T47D (cell line): ENCODE measurements around the gene USH2A.

Experiments
- DNase-seq, 2 experiments: peaks; one replicate each; pipeline versions ENCODE4 v3.0.0 to v3.0.0-alpha.2; 2011 to 2012; ENCODE audit warnings: low read depth in 1 of 2, low spot score in 1 of 2
- JUND ChIP-seq: IDR thresholded peaks from 2 replicates; pipeline ENCODE4 v1.6.1; 2012; ENCODE audit warnings: low read depth
- in situ Hi-C: cut with HindIII; loops from 2 replicates; pipeline ENCODE4 v1.10.0; 2016; ENCODE audit warnings: low sequenced_read_pairs, low pct_unique_long_range_greater_than_20kb

Gene USH2A

DNA sequence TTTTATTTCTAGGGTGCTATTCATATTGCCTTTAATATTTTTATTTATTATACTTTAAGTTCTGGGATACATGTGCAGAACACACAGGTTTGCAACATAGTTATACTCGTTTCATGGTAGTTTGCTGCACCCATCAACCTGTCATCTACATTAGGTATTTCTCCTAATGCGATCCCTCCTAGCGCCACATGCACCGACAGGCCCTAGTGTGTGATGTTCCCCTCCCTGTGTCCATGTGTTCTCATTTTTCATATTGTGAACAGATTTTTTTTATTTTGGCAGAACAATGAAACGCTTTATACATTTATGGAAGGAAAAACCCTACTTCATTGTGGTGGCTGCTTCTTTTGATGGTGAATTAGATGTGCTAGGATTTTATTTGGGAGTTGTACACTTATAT lies 14.4 kb upstream of the USH2A start:
- DNase-seq, result no peak
- in situ Hi-C loops, result no loop called here
- no peak for TF ChIP-seq JUND

DNA sequence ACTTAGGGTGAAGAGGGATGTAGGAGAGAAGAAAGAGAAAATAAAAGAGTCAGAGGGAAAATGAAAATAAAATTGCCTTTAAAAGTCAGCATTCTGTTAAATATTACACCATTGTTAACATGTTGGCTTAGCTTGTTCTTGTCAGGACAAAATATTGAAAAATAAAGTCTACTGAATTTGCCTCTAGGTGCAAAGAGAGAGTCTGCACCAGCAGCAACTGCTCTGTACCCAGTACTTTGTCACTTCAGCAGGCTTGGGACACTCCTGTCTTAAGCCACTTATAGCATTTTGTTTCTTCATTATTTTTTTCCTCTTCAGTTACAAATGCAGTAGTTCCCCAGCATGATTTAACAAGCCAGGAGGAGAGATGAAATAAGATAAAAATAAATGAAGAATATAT lies 11.0 kb upstream of the USH2A start:
- in situ Hi-C loops, result no loop called here
- no peak for DNase-seq
- no peak for TF ChIP-seq JUND

DNA sequence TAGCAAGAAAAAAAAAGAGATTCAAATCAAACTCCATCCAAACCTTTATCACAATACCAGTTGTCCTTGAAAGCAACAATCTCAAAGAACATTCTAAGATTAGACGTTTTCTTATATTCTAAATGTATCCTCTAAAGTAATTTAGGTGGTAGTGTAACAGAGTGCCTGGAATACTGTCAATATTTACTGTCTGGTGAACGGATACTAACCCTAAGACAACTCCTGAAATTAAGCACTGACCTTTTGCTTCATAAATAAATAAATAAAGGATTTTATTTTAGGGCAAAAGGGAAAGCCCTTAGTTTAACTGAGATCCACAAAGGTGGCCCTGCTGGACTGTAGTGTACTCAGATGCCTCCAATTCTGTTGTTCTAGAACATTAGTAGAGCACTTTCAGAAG lies 9.9 kb upstream of the USH2A start:
- in situ Hi-C loops, result no loop called here
- no peak for DNase-seq
- TF ChIP-seq JUND, result no peak

DNA sequence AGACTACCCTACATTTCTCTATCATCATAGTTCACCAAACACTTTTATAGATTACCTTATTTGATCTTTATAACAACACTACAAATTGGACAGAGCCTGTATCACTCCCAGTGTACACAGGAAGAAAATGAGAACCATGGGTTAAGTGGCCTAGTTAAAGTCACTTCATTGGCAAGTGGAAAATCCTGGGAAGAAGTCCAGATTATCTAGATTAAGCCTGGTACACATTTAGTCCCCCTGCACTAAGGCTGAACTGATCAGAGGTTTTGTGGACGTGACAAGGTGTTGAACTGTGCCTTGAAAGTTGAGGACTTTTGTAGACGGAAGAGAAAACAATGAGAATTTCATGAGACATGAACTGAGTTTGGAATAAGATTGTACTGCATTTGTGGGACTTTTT lies 7.5 kb upstream of the USH2A start:
- in situ Hi-C loops, result no loop called here
- TF ChIP-seq JUND, result no peak
- DNase-seq, result no peak

DNA sequence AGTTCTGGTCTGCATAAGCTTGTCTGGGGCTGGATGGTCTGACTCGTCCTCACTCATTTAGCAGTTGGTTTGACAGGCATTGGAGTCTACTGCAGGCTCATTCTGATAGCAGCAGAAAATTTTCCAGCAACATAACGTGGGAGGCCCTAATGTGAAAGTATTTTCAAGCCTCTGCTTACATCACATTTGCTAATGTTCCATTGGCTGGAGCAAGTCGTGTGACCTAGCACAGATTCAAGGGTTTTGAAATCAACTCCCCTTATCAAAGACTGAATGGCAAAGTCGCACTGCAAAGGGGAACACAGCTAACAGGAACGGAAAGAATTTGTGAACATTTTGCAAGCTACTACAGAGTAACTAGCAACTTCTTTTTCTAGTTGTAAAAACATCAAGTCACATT lies 2.3 kb upstream of the USH2A start:
- in situ Hi-C loops, result no loop called here
- DNase-seq, result no peak
- TF ChIP-seq JUND, result no peak

DNA sequence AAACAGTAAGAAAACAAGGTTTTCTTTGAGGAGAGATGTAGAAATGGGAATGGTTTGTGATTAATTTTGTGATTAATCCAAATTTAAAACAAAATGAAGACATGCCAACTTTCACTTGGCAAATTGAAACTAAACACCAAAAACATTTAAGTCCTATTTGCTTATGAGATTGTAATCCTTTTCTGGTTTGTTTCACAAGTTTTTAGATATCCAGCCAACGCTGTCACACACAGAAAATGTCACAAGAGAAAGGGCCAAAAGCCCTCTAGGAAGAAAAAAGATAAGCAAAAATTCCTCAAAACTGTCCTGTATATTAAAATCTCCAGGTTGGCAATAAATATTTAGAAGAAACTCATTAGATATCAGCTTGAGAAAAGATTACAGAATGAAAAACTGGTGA lies 2.5 kb downstream of the USH2A start:
- in situ Hi-C loops, result no loop called here
- no peak for DNase-seq
- no peak for TF ChIP-seq JUND

DNA sequence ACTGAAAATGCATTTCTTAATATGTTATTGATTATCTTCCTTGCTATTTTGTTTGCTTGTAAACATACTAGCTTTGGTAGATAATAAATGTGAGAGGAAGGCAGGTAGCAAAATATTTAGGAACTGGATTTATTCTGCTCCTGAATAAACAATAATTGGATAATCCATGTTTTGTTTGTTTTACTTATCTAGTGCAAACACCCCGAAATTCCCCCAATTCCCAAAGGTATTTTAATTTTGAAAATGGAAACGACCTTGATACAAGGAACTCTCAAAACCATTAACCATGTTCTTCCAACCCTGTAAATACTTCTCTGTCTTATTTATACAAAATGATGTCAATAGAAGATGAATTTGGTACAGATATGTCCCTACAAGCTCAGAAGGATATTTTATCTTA lies 3.0 kb downstream of the USH2A start:
- DNase-seq, result no peak
- no peak for TF ChIP-seq JUND
- in situ Hi-C loops, result no loop called here

DNA sequence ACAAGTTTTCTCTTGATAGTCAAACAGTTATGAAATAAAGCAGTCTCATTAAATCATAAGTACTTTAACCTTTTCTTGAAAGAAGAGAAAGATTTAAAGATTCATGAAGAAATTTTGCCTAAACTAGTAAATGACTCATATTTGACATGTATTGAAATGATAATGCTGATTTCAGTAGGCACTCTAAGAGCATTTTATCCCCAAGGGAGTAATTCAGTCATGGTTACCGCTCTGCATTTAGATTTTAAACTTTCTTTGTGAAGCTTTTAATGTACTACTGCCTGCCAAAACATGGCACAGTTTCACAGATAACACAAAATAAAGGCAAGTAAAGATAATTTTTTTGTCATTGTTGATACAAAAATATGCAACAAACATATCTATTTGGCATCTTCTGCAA lies 6.8 kb downstream of the USH2A start:
- no peak for DNase-seq
- no peak for TF ChIP-seq JUND
- in situ Hi-C loops, result no loop called here

DNA sequence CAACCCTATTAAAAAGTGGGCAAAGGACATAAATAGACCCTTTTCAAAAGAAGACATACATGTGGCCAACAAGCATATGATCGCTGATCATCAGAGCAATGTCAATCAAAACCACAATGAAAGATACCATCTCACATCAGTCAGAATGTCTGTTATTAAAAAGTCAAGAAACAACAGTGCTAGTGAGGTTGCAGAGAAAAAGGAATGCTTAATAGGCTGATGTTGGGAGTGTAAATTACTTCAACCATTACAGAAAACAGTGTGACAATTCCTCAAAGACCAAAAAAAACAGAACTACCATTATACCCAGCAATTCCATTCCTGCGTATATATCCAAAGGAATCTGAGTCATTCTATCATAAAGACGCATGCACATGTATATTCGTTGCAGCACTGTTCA lies 13.2 kb downstream of the USH2A start:
- DNase-seq, result no peak
- TF ChIP-seq JUND, result no peak
- in situ Hi-C loops, result no loop called here

DNA sequence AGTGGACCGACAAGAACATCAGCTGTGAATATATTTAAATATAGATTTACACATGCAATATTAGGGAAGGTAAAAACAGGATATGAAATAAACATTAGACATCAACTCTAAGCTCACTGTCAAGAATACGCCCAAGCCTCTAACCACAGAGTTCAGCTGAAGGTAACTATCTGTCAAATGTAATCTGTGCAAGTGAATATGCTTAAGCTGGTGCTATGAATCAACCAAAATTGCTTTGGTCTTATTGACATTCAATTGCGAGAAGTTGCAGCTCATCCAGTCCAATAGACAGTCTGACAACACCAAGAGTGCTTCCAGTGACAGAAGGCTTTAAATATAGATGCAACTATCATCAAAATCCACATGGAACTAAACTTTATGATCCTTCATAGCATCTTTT lies 32.3 kb downstream of the USH2A start:
- DNase-seq, result no peak
- no peak for TF ChIP-seq JUND
- in situ Hi-C loops, result no loop called here

DNA sequence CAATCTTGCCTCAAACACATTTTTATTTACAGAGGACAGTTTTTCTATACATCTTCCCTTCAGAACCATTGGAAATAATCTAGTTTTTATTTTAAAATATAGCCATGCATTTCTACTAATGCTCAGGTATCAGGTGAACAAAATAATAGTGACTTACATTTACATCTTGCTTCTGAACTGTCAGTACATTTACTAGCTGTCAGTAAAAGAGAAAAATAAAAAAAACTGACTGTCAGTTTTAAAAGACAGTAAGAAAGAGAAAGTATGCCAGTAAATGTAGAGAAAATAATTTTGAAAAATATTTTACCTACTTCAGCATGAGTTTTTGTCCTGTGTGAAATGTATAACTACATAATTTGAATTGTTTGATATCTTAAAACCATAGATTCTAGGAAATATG lies 33.5 kb downstream of the USH2A start:
- in situ Hi-C loops, result no loop called here
- no peak for TF ChIP-seq JUND

DNA sequence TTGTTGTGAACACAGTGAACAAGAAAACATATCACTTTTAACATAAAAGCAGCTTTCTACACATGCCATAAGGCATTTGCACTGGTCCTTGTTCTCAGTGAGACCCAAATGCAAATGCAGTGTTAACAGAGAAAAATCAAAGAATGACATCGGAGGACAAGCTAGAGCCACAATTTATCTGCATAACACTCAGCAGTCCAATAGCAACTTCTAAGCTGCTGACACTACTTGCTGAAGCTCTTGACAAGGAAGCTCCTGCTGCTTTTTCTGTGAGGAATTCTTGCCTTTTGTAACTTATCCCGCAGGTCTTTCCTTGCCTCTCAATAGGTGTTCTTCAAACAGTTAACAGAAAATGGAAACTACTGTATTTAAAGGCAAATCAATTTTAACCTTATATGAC lies 34.7 kb downstream of the USH2A start:
- in situ Hi-C loops, result no loop called here
- no peak for DNase-seq

More for the DNA sequence above, 33.5 kb downstream of the USH2A start:
- DNase-seq, result no peak

DNA sequence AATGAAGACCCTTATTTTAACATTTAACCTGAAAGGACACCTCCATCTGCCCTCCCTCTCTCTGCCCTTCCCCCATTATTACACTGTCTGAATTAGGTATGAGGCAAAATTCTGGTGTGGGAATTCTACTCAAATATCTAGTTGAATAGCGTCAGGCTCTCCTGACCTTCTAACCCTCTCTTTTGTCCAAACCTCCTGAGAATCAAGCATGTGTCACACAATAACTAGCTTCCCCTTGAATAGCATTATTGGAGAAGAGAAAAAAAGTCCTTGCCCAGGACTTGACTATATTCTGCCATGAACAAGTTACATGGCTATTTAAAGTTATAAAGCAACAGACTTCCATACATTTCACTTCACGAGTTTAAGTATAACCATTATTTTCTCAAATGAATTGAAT lies 35.5 kb downstream of the USH2A start:
- TF ChIP-seq JUND, result no peak
- in situ Hi-C loops, result no loop called here
- DNase-seq, result no peak

More for the DNA sequence above, 34.7 kb downstream of the USH2A start:
- TF ChIP-seq JUND, result no peak

DNA sequence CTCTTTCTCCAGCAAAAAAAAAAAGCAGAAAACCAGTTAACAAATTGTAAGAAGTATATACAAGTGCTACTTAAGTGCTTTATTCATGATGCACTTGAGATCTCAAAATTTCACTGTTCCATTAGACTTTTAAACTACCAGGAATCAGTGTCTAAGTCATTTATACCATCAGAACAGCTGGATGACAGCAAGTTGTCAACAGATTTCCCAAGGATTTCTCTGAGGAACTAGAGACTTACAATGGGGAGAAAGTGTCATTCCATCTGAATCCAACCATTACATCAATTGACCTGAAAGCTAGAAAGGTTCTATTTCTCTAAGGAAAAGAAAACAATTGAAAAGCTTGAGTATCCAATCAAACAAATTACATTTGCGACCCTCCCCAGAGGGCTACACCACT lies 43.8 kb downstream of the USH2A start:
- TF ChIP-seq JUND, result no peak
- in situ Hi-C loops, result no loop called here
- no peak for DNase-seq

DNA sequence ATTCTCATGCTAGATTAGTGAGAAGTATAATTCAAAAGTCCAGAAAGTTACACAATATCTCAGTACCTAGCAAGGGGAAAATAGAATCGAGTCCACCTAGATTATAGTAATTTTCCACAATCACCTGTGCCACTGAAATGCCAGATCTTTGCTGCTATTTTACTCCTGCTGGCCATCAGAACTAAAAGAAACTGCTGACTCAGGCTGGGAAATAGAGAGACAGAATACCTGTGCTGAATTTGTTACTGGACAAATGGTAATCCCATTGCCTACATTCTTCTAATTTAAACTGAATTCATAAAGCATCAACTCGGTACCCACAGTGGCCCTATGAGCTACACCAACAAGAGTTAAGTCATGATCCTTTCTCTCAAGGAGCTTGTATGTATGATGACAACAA lies 55.0 kb downstream of the USH2A start:
- TF ChIP-seq JUND, result no peak
- in situ Hi-C loops, result no loop called here
- DNase-seq, result no peak
